DMS 273 treated with DMSO at 0.1 percent for 48 hours (cell line): ENCODE results near the gene ERF.

Experiments used
- DNase-seq: peaks from one replicate; lab custom pipeline; 2025; lab: John Stamatoyannopoulos, UW

Gene ERF

DNA sequence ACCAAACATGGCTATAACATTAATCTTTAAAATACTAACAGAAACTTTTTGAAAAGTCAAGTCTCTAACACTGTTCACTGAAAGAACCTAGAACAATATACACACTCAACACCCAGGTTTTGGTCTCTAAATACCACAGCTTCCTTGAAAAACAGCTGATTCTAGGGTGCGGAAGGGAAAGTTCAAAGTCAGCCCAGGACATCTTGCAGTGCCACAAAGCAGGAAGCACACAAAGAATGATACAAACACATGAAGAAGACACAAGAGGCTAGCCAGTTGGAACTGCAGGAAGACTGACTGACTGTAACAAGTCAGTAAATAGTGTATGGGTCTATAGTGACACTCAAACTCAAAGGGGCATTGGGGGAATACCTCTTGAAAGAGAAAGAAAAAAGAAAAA lies 42.0 kb downstream of the ERF start:
- DNase-seq = no peak

GRCh38 chr19:42208612-42209011 lies 46.3 kb downstream of the ERF start:
- no peak for DNase-seq

GRCh38 chr19:42207767-42208271 lies 47.1 kb downstream of the ERF start:
- no peak for DNase-seq

DNA sequence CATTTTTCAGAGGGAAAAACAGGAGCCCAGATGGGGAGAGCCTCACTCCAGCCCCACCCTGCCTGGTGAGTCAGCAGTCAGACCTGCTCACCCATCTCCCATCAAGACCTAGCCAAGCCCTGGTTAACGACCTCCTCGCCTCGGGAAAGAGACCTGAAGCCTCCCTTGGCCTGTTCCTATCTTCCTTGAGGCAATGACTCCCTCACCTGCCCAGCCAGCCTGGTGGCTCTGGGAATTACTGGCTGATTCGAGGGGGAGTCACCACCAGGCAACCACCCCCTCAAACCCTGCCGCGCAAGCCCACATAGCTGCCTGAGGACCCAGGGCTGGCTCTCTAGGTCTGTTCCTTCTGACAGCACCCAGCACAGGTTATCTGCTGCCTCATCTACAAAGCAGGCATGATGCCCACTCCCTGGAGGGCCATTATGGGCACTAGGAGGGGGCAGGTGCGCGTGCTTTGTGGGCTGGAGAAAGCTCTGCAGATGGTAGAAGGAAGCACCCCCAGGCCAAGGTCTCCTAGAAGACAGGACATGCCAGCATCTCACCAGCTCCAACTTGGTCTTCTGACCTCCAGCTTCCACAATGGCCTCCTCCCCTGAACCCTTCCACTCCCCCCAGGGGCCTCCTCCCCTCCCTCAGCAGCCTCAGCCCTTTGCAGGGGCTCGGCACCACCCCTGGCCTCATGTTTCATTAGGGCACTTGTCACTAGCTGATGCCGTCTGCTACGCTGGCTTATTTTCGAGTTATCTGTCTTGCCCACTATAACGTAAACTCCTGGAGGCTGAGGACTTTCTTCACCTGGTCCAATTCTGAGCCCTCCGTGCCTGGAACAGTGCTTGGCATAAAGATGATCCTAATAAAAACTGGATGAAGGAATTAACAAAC lies 47.8 kb downstream of the ERF start:
- DNase-seq = no peak

DNA sequence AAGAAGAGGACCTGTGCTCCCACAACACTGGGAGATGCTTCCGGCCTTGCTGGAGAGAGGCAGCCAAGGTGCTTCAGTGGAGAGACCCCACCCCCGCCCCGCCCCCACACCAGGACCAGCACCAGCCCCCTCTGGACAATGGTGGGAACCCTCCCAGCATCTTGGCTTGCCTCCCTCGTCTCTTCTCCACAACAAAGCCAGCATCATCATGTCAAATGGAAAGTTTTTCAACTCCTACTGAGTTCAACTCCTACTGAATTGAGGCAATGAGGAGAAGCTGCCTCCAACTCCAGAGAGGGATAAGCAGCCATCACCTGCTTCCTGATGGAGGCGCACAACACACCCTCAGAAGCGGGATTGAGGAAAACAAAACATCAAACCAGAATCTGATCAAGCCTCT lies 50.3 kb downstream of the ERF start:
- no peak for DNase-seq

- DNase-seq = no peak
Observed at GRCh38 chr19:42203700-42204099, 51.2 kb downstream of the ERF start.

- no peak for DNase-seq
Observed at GRCh38 chr19:42202290-42202880, 52.5 kb downstream of the ERF start.

- DNase-seq = no peak
Observed at GRCh38 chr19:42201489-42202289, 53.2 kb downstream of the ERF start.

DNA sequence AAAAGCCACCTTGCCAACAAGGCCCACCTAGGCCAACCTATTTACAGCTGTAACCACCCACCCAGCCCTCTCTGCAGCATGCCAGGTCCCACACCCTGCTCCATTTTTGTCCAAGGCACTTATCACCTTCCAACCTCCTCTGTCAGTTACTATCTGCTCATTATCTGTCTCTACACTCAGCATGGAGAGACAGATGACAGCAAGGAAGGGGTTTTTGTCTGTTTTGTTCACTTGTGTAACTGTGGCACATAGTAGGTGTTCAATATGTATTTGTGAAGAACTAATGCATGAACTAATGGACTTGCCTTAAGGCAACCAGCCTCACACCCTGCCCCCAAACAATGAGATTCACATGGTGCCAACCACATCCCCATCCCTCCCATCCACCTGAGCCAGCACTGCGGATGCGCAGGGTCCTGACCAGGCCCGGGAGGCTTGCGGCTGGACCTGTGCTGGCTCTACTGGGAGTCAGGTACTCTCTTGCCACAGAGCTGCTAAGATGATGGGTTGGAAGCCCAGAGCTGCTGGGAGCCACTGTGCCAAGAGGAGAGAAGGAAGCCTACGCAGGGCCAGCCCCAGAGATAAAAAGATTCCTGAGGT lies 54.7 kb downstream of the ERF start:
- no peak for DNase-seq

DNA sequence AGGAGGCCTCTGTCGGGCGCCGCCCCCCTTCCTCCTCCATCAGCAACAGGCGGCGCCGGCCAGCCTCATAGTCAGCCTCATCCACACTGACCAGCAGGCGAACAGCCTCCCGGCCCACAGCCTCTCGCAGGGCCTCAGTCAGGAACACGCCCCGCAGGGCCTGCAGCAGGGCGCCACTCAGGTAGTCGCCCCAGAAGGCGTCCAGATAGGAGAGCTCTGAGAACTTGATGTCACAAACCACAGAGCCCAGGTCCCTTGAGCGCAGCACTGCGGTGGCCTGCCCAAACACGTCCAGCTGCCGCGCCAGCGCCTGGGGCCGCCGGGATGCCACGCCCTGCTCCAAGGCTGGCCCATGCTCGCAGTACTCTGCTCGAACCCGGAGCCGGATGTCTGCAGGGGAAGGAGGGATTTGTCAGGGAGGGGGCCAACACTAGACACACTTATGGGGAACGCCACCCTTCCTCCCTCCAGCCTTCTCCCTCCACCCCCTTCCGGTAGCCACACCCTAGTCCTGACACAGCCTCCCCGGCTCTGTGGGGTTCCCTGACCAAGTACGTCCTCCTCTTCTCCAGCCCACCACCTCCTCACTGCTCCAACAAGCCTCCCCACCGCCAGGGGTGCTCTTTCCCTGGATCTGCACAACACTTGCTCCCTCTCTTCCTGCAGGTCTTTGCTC lies 55.4 kb downstream of the ERF start:
- no peak for DNase-seq

- DNase-seq = no peak
Observed at GRCh38 chr19:42198676-42199439, 56.1 kb downstream of the ERF start.
